T-helper 2 cell treated with Interferon-gamma antibody and Interleukin-4, amounts not matched to agents 5 μg/mL and 100 μg/mL, for 36 hours (primary cell): Measurements from ENCODE around the gene BCKDK.

ENCODE experiments used
- DNase-seq: peaks from one replicate; pipeline ENCODE4 v3.0.0; 2021; ENCODE audit warnings: low spot score
- H3K27ac Mint-ChIP-seq: one replicate; pipeline ENCODE4 v1.8.0; 2021; ENCODE audit warnings: mild to moderate bottlenecking, mixed read lengths
- H3K27me3 Mint-ChIP-seq: one replicate; pipeline ENCODE4 v1.8.0; 2021; ENCODE audit warnings: low read depth, mixed read lengths
- H3K36me3 Mint-ChIP-seq: one replicate; pipeline ENCODE4 v1.8.0; 2021; ENCODE audit warnings: low read depth, mixed read lengths
- H3K4me1 Mint-ChIP-seq: one replicate; pipeline ENCODE4 v1.8.0; 2021; ENCODE audit warnings: low read depth, mixed read lengths
- H3K4me3 Mint-ChIP-seq: one replicate; pipeline ENCODE4 v1.8.0; 2022; ENCODE audit warnings: mild to moderate bottlenecking, moderate library complexity, mixed read lengths
- H3K9me3 Mint-ChIP-seq: one replicate; pipeline ENCODE4 v1.8.0; 2021; ENCODE audit warnings: mixed read lengths

BCKDK gene

DNA sequence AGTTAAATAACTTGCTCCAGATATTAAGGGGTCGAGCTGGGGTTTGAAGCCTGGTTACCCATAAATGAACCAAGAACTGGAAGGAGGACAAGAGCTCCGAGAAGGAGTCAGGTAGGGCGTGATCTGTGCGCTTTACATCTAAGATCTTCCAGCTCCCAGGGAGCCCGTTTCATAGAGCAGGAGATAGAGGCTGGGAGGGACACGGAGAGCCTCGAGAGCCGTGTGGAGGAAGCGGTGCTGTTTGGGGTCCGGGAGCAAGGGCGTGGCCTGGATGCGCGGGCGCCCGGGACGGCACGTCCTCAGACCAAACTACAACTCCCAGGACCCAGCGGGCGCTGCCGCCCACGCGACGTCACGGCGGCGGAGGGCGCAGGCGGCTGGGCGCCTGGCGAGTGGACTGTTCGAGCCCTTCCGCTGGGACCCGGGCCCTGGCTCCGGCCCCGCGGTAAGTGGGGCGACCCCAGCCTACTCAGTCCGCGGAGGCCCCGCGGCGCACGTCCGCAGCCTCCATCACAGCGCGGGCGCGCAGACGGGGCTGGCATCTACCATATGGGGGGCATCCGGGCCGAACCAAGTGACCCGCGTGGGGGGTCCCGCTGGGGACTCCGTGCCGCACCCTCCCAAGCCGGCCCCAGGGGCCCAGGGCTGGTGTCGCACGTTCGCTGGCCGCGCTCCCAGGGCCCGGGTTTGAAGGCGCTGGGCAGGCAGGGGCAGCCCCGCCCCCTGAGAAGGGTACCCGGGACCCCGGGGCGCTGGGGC is at the start of gene BCKDK:
Gene BCKDK, plus strand, starts transcription at position 352 of the 759 bp plus-strand sequence. CDS start 838 bp downstream, outside the sequence.
- no peaks in the 10 kb centered on the region for H3K27me3 Mint-ChIP-seq
- DNase-seq = peak; percentile 80
- peak within 1 kb of the TSS; percentile 84 for H3K4me3 Mint-ChIP-seq
- H3K9me3 Mint-ChIP-seq = no peaks in the 10 kb centered on the region
- peak within 1 kb of the TSS; percentile 80 for H3K27ac Mint-ChIP-seq
- H3K4me1 Mint-ChIP-seq = peaks cover 18% of the 10 kb centered on the region
- H3K36me3 Mint-ChIP-seq = peaks cover 20% of the 10 kb centered on the region

DNA sequence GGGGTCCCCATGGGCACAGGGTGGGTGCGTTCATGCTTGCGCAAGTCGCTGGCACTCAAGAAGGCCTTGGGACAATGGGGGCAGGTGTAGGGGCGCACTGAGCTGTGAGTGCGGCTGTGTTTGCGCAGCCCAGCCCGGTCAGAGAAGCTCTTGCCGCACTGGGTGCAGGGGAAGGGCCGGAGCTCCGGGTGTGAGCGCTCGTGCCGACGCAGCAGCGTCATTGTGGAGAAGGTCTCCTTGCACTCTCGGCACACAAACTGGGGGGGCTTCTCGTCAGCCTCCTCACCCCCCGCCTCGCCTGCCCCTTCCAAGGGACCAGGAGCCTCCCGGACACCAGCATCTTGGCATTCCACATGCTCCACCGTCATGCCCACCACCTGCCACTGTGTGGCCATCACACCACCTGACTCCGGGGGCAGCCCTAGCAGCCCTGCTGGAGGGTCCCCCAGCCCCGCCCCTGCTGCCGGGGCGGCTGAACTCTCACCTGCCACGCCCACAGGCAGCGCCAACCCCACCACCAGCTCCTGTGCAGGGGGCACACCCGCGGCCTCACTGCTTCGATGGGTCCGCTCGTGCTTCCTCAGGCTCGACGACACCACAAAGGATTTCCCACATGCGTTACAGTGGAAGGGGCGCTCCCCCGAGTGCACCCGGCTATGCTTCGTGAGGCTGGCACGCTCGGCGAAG is 46.9 kb upstream of the BCKDK start:
- Mint-ChIP-seq H3K4me1 (peaks cover 27% of the 10 kb centered on the region), H3K9me3 (no peaks in the 10 kb centered on the region), H3K27me3 (no peaks in the 10 kb centered on the region), H3K4me3 (no peak overlapping the region), H3K27ac (no peak overlapping the region), H3K36me3 (peaks cover 41% of the 10 kb centered on the region)
- no peak for DNase-seq

DNA sequence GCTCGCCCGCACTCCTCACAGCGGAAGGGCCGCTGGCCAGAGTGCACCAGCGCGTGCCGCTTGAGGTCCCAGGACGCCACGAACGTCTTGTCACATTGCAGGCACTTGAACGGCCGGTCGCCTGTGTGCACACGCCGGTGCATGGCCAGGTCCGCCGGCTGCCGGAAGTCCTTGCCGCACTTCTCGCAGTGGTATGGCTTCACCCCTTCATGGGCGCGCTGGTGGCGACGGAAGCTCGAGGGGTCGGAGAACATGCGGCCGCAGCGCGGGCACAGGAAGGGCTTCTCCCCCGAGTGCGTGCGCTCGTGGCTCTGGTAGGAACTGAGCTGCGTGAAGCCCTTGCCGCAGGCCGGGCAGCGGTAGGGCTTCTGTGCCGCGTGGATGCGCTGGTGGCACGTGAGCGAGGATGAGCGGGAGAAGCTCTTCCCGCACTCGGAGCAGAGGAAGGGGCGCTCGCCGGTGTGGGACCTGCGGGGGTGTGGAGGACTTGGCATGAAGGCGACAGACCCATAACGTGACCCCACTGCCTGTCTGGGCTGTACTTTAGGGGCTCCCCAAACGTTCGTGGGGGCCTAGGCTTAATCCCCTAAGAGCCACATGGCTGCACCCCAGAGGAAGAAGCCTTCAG is 46.3 kb upstream of the BCKDK start:
- Mint-ChIP-seq H3K27ac (no peak overlapping the region), H3K9me3 (no peaks in the 10 kb centered on the region), H3K4me3 (no peak overlapping the region), H3K36me3 (peaks cover 41% of the 10 kb centered on the region), H3K4me1 (peaks cover 32% of the 10 kb centered on the region), H3K27me3 (no peaks in the 10 kb centered on the region)
- no peak for DNase-seq

DNA sequence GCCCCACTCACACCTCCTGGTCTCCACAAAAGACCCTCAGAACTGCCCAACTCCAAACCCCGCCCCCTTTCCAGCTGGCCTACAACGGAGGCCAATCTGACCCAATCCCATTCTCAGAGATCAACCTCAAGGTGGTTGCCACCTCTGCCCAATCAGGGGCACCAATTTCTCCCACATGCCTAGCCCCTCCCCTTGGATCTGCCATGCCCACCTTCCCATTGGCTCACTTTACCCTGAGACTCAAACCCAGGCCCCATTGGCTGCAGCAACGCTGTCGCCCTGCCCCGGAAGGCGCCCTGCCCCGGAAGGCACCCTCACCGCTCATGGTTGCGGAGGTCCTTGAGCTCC is 44.7 kb upstream of the BCKDK start:
- Mint-ChIP-seq H3K9me3 (no peaks in the 10 kb centered on the region), H3K4me1 (peaks cover 32% of the 10 kb centered on the region), H3K36me3 (peaks cover 42% of the 10 kb centered on the region), H3K4me3 (peak overlapping the region; percentile 74), H3K27ac (peak overlapping the region; percentile 31), H3K27me3 (no peaks in the 10 kb centered on the region)
- no peak for DNase-seq

DNA sequence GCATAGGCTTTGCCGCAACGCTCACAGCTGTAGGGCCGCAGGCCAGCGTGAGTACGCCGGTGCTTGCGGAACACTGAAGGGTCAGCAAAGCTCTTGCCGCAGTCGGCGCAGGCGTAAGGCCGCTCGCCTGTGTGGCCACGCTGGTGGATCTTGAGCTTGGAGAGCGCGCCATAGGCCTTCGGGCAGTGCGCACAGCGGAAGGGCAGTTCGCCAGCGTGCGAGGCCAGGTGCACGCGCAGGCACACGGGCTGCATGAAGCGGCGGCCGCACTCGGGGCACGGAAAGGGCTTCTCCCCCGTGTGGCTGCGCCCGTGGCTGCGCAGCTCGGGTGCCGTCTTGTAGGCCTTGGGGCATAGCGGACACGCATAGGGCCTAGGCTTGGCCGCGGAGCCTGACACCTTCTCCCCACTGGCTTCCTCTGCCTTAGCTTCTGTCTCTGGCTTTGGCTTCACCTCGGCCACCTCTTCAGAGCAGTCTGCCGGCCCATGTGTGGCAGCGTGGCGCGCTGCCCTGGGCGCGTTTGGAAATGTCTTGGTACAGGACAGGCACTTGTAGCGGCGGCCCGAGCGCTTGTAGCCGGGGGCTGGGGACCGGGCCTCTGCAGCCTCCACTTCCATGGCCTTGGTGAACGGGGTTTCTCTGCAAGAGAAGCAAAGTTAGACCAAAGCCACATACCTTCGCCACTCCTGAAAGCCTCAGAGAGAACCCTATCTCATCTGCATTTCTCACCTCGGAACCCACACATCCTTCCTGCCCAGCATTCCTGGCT is 44.2 kb upstream of the BCKDK start:
- peak overlapping the region; percentile 47 for H3K27ac Mint-ChIP-seq
- peak; percentile 13 for DNase-seq
- H3K4me1 Mint-ChIP-seq = peaks cover 32% of the 10 kb centered on the region
- peak overlapping the region; percentile 74 for H3K4me3 Mint-ChIP-seq
- no peaks in the 10 kb centered on the region for H3K9me3 Mint-ChIP-seq
- H3K36me3 Mint-ChIP-seq = peaks cover 42% of the 10 kb centered on the region
- H3K27me3 Mint-ChIP-seq = no peaks in the 10 kb centered on the region

DNA sequence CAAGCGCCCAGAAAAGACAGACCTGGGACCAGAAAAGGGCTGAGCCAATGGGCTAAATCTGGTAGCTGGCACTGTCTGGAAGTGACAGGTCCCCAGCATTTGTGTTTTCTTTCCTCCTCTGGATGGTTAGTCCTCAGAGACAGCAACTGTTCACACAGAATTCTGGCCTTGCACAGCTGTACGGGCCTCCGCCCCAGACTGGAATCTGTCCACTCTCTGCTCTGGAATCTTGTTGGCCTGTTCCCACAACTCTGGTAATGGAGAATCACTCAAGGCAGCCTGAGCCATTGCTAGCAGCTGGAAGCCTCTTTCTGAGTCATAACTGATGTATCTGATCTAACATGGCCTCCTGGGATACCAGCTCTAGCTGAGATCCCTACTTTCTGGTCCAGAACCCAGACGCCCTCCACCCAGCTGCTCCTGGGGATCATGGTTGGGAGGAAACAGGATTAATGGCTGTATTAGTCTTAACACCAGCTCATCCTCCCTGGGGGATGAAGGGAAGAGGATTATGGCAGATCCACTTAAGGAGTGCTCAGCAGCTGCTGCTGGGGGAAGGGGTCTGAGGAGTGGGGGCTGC is 43.2 kb upstream of the BCKDK start:
- Mint-ChIP-seq H3K36me3 (peaks cover 42% of the 10 kb centered on the region), H3K4me3 (peak overlapping the region; percentile 74), H3K27me3 (no peaks in the 10 kb centered on the region), H3K27ac (peak overlapping the region; percentile 47), H3K4me1 (peaks cover 35% of the 10 kb centered on the region), H3K9me3 (no peaks in the 10 kb centered on the region)
- DNase-seq = no peak

DNA sequence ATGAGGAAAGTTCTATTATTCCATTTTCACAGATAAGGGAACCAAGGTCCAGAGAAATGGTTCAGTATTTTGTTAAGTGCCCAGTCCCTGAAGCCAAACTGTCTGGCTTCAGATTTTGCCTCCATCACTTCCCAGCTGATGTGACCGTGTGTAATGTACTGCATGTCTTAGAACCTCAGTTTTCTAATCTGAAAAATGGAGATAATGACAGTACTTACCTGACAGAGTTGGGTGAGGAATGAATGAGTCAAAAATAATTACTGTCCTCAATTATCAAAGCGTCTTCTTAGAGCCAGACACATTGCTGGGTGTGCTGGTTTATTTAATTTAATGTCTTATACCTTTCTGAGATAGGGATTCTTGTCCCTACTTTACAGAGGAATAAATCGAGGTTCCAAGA is 40.8 kb upstream of the BCKDK start:
- no peaks in the 10 kb centered on the region for H3K27me3 Mint-ChIP-seq
- peaks cover 28% of the 10 kb centered on the region for H3K36me3 Mint-ChIP-seq
- H3K4me3 Mint-ChIP-seq = no peak overlapping the region
- no peak overlapping the region for H3K27ac Mint-ChIP-seq
- DNase-seq = no peak
- H3K9me3 Mint-ChIP-seq = no peaks in the 10 kb centered on the region
- peaks cover 44% of the 10 kb centered on the region for H3K4me1 Mint-ChIP-seq

DNA sequence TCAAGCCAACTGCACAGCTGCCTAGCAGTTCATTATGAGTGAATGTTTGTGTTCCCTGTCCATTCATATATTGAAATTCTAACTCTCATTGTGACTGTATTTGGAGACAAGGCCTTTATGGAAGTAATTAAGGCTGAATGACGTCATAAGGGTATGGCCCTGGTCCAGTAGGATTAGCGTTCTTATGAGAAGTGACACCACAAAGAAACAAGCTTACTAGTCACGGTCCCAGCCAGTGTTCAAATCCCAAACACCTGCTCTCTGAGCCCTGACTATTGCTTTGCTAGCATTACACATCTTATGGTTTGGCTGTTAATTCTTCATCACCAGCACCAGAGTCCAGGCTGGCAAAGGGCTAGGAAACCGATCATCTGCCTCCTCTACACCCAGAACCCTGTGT is 36.3 kb upstream of the BCKDK start:
- Mint-ChIP-seq H3K9me3 (no peaks in the 10 kb centered on the region), H3K27me3 (no peaks in the 10 kb centered on the region), H3K36me3 (peaks cover 19% of the 10 kb centered on the region), H3K27ac (peak overlapping the region; percentile 95), H3K4me3 (peak overlapping the region; percentile 99), H3K4me1 (peaks cover 25% of the 10 kb centered on the region)
- DNase-seq = no peak

DNA sequence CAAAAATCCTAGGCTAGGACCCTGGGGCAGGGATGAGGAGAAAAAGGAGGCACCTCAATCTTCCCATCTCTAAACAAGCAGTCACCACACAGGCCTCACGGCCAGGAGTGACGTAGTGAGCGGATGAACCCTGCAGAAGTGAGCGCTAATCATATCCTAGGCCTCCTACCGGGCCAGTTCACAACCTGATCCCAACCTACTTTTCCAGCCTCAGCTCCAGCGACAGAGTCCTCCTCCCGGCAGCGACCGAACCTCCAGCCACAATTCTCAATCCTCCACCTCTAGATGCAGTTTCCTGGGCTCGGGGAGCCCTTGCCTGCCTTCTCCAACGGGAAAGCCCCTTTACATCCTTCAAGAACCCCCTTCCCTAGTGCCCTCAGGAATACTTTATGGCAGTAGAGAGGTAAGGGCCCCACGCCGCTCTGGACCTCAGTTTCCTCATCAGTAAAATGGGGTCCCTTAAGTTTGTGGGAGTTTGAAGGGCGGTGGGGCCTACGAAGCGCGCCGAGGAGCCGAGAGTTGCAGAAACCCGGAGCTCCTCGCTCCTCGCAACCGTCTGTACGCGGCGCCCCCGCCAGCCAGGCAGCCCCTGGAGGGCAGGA is 35.5 kb upstream of the BCKDK start:
- peak; percentile 37 for DNase-seq
- H3K27ac Mint-ChIP-seq = peak overlapping the region; percentile 95
- H3K27me3 Mint-ChIP-seq = no peaks in the 10 kb centered on the region
- no peaks in the 10 kb centered on the region for H3K9me3 Mint-ChIP-seq
- peaks cover 22% of the 10 kb centered on the region for H3K36me3 Mint-ChIP-seq
- peak overlapping the region; percentile 99 for H3K4me3 Mint-ChIP-seq
- H3K4me1 Mint-ChIP-seq = peaks cover 25% of the 10 kb centered on the region

DNA sequence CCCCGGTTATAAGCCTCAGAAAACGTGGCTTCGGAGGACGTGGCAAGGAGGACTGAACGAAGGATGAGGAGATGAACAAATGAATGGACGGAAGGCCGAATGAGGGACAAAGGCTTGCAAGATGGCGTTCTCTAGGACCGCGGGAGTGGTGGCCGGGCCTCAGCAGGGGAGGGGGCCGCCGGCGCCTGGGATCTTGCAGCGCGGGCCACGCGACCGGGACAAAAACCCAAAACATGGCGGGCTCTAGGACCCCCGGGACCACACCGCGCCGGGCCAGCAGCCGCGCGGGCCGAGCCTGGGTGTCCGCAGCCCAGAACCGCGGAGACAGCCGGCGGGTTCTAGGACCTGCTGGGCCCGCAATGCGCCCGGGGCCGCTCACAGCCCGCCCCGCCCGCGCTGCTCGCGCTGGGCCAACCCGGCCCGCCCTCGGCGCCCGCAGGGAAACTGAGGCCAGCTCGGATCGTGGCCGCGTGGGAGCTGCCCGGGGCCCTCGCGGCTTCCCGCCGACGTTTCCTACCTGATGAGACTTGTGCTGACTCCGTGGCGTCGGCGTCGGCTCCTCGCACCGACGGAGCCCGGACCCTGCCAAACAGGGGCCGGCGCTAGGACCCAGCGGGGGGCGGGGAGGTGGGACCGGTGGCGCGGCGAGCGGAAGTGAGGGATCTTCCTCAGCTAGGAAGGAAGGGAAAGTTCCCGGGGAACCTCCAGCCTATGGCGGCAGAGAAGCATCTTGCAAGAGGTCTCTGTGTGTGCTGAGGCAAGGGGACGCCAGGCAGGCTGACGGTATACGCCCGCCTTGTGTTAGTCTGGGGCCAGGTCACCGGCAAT is 34.8 kb upstream of the BCKDK start:
- peaks cover 25% of the 10 kb centered on the region for H3K4me1 Mint-ChIP-seq

DNA sequence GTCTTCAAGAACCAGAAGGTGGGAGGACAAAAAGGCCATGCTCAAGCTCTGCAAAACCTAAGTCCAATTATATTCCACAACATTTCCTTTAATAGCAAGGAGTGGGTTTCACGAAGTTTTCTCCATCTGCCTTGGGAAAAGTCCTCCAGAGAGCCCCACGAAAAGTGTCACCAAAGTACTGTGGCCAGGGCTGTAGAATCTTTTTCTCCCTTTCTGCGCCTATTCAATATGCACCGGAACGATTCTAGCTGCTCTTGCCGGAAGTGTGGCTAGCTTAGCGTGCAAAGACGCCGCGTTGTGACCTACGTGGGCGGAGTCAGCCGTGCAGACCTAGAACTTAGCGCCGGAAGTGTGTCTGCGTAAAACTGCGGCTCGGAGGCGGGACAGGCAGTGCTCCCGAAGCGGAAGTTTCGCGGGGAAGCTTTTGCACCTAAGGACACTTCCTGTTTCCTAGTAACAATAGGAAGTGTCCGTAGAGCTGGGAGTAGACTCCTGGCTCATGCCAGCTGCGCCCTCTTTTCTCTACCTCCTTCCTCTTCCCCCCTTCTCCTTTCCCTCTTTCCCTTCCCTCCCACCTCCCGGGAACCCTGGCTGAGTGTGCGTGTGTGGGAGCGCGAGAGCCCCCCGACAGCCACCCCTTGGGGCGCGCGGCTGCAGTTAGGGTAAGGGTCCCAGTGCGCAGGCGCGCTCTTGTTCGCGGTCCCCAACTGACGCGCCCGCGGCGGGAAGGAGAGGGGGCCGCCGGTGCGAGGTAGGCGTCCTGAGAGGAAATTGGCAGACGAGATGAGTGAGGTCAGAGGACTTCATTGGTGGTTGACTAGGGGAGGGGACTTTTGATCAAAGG is 34.0 kb upstream of the BCKDK start, which contains the start of the genes ZNF646 and ZNF668:
Gene ZNF646, plus strand, starts transcription at position 453 of the 844 bp plus-strand sequence. CDS start 1,903 bp downstream, outside the sequence.
Gene ZNF668, minus strand, starts transcription at position 271 of the 844 bp plus-strand sequence. CDS start 9,781 bp downstream, outside the sequence.
- Mint-ChIP-seq H3K9me3 (no peaks in the 10 kb centered on the region), H3K4me3 (peak within 1 kb of the TSS; percentile 99), H3K36me3 (peaks cover 32% of the 10 kb centered on the region), H3K4me1 (peaks cover 24% of the 10 kb centered on the region), H3K27me3 (no peaks in the 10 kb centered on the region), H3K27ac (peak within 1 kb of the TSS; percentile 96)
- DNase-seq = peak; percentile 99

More for the DNA sequence above, 34.8 kb upstream of the BCKDK start:
- Mint-ChIP-seq H3K27ac (peak overlapping the region; percentile 96), H3K9me3 (no peaks in the 10 kb centered on the region), H3K36me3 (peaks cover 25% of the 10 kb centered on the region), H3K4me3 (peak overlapping the region; percentile 99), H3K27me3 (no peaks in the 10 kb centered on the region)
- peak; percentile 89 for DNase-seq

DNA sequence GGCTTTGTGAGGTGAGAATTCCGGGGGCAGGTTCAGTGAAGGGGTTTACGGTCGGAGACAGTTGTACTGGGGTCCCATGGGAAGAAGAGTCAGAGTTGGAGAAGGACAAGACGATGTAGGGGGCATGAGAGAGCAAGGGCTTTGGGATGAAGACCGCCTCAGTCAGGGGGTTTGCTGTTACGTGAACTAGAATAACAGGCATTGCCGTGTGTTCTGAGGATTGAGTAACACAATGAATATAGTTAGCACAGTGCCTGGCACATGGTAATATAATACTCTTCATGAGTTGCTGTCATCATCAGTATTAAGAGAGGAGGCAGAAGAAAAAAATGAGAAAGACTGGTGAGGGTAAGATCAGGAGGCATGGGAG is 33.4 kb upstream of the BCKDK start:
- Mint-ChIP-seq H3K27ac (peak overlapping the region; percentile 96), H3K4me1 (peaks cover 22% of the 10 kb centered on the region), H3K36me3 (peaks cover 37% of the 10 kb centered on the region), H3K4me3 (peak overlapping the region; percentile 95), H3K27me3 (no peaks in the 10 kb centered on the region), H3K9me3 (no peaks in the 10 kb centered on the region)
- DNase-seq = no peak
